Upper lobe of left lung (tissue), 4 donors: ENCODE results near the gene SLC2A11.
"Not testable (repeated sequence)": the region's sequence is repeated elsewhere in the genome, so short reads cannot be mapped to it uniquely, and the experiment has no call there.

Experiments used
- CTCF ChIP-seq, 6 experiments: fragments of 450-650 bp in 4 of 6; fragments of 200-600 bp in 2 of 6; sonication (generic) in 2 of 6; IDR thresholded peaks; one replicate each; pipeline ENCODE4 v1.5.1; 2016 to 2019; ENCODE audit warnings: antibody characterized with exemption in 6 of 6
- POLR2A ChIP-seq, 4 donors: fragments of 450-650 bp; IDR thresholded peaks; one replicate each; pipeline ENCODE4 v1.5.1; 2016 to 2017; ENCODE audit warnings: antibody characterized with exemption in 4 of 4, mild to moderate bottlenecking in 2 of 4

GRCh38 chr22:23921586-23922201, 64.0 kb downstream of the SLC2A11 start:
- TF ChIP-seq POLR2A, CTCF (IDR thresholded peaks at IDR 0.05): not testable (repeated sequence)
